H54 (cell line): Measurements from ENCODE around the gene ACVRL1.

Experiments used
- DNase-seq: peaks from one replicate; pipeline ENCODE4 v3.0.0; 2011; ENCODE audit warnings: low spot score, mixed read lengths; ENCODE audit not compliant: insufficient read length
- FAIRE-seq: peaks from 3 replicates; lab custom pipeline; 2011; peaks lifted over from hg19 to GRCh38; lab: Jason Lieb, UNC
- POLR2A ChIP-seq: IDR thresholded peaks from 2 replicates; pipeline ENCODE4 v1.6.1; 2011; ENCODE audit warnings: low read depth, mild to moderate bottlenecking, low read length

Gene ACVRL1

GRCh38 chr12:51954561-51955361, 47.5 kb downstream of the ACVRL1 start:
- TF ChIP-seq POLR2A = no peak
- FAIRE-seq = no peak
- DNase-seq = no peak

DNA sequence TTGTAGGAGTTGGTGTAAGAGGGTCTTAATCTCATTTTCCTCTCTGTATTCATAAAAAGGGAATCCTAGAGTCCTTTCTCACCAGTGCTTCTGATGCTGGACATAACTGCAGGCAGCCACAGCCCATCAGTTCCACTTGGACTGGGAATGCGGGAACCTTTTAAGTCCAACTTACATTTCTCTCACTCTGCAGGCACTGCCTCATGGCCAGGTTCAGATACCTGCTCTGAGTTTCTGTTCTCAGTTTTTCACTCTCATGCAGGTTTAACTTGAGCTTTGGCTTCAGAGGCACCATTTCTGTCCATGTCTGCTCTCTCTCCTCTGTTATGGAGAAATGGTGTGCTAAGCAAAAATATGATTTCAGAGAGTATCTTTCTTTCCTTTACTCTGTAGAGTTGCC, 48.4 kb downstream of the ACVRL1 start:
- DNase-seq = no peak
- no peak for TF ChIP-seq POLR2A
- no peak for FAIRE-seq

- DNase-seq = no peak
- FAIRE-seq = no peak
- no peak for TF ChIP-seq POLR2A
Measured at GRCh38 chr12:51958542-51958941, 51.2 kb downstream of the ACVRL1 start.

DNA sequence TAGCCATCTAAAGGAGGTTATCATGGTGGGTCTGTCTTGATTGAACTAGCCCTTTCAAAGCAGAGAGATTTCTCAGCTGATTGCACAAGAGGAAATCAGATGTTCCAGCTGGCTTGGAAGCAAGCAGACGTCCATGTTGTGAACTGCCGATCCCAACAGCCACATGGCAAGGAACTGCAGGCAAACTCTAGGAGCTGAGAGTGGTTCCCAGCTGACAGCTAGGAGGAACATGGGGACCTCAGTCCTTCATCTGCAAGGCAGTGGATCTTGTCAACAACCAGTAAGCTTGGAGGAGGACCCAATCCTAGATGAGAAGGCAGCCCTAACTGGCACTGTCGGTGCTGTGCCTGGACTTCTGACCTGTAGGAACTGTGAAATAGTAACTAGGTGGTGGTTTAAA, 51.9 kb downstream of the ACVRL1 start:
- no peak for TF ChIP-seq POLR2A
- FAIRE-seq = no peak
- no peak for DNase-seq

DNA sequence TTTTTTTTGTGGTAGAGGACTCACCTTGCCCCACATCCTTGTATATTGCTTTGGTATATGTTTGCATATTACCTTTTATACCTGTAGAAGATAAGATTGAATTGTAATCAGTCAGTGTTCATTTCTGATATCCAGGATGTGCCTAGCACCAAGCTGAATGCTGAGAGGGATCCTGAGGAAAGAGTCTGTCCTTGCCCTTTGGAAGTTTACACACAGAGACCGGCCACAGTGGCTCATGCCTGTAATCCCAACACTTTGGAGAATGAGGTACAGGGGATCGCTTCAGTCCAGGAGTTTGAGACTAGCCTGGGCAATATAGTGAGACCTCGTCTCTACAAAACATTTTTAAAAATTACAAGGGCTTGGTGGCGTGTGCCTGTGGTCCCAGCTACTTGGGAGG, 52.6 kb downstream of the ACVRL1 start:
- DNase-seq (no peak), FAIRE-seq (no peak)
- TF ChIP-seq POLR2A = no peak

GRCh38 chr12:51960488-51960887, 53.2 kb downstream of the ACVRL1 start:
- DNase-seq = no peak
- no peak for FAIRE-seq
- no peak for TF ChIP-seq POLR2A

DNA sequence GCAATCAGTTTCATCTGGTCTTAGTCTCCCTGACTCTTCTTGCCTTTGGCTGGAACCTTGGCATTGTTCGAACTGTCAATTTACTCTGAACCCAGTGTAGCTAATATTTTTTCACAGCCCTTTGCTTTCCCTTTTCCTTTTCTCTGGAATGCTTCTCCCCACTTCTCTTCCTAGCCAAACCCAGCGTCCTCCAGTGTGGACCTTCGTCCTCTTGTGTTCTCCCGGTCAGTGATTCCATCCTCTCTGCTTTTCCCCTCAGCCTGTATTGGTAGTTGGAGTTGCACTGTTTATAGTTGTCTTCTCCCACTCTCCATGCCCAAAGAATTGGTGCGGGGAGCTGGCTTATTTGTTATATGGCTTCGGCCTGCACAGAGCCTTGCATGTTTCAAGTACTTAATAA, 53.6 kb downstream of the ACVRL1 start:
- DNase-seq (no peak), FAIRE-seq (no peak)
- no peak for TF ChIP-seq POLR2A

DNA sequence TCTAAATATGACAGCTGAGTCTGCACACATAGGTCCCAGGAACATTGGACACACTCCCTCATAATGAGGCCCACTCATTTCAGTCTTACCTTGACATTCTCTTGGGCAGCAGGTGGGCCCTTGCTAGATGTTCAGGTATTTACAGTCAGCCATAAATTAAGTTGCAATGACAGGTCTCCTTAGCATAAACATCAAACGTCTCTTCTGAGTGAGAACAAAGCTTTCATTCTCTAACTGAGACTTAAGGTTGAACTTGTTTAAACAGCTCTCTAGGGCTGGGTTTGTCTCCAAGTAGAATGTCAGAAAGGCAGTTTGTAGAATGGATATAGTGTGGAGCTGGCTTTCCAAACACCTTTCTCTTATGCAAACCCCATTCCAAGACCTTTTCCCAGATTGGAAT, 54.5 kb downstream of the ACVRL1 start:
- FAIRE-seq = no peak
- no peak for DNase-seq
- TF ChIP-seq POLR2A = no peak

- no peak for FAIRE-seq
- no peak for TF ChIP-seq POLR2A
- DNase-seq = no peak
Measured at GRCh38 chr12:51962737-51963136, 55.4 kb downstream of the ACVRL1 start.

GRCh38 chr12:51963477-51963876, 56.2 kb downstream of the ACVRL1 start:
- TF ChIP-seq POLR2A = no peak

DNA sequence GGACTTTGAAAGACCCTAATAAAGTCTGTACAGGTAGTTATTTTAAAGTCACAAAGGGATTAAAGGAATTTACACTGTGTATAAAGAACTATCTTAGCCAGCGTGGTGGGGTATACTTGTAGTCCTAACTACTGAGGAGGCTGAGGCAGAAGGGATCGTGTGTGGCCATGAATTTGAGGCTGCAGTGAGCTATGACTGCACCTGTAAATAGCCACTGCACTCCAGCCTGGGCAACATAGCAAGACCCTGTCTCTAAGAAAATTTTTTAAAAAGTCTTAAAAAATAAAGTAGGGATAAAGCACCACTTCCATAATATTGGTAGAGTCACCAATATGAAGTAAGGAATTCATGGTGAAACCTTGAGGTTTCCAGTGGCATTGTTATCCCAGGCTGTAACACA, 62.3 kb downstream of the ACVRL1 start:
- DNase-seq = no peak
- no peak for FAIRE-seq
- no peak for TF ChIP-seq POLR2A

More at GRCh38 chr12:51963477-51963876, 56.2 kb downstream of the ACVRL1 start:
- DNase-seq = no peak
- no peak for FAIRE-seq

- DNase-seq (no peak), FAIRE-seq (no peak)
- no peak for TF ChIP-seq POLR2A
Measured at GRCh38 chr12:51970904-51971646, 63.8 kb downstream of the ACVRL1 start.

DNA sequence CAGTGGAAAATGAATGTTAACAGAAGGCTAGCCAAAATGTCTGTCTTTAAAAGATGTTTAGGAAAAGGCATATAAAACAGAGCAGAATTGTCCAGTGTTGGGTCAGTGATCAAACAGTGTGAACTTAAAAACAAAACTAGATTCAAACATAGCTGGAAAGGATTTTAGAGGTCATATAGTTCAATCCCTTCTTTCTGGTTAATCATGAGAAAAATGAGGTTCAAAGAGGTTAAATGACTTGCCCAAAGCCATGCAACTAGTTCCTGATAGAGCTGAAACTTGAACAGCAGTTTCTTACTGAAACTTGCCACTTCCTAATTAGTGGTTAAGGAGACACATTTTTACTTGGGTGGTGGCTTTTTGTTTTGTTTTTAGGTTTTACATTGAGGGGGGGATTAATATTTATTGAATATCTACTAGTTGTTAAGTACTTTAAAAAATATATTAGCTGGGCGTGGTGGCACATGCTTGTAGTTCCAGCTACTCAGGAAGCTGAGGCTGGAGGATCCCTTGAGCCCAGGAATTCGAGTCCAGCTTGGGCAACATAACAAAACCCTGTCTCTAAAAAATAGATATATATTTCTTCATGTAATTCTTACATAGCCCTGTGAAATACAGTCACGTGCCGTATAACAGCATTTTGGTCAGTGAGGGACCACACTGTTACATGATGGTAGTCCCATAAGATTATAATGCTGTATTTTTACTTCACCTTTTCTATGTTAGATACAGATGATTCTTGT, 64.5 kb downstream of the ACVRL1 start:
- FAIRE-seq (no peak), DNase-seq (no peak)
- TF ChIP-seq POLR2A = no peak

DNA sequence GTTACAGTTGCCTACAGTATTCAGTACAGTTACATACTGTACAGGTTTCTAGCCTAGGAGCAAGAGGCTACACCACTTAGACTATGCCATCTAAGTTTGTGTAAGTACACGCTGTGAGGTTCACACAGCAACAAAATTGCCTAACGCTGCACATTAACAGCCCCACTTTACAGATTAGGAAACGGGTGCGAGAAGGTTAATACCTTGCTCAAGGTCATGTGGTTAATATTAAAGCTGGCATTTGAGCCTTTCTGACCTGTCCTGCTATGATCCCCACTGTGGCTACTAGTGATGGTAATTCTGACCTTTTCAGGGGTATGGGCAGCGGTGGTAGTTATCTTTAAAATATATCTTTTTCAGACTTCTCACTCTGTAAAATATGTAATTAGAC, 65.1 kb downstream of the ACVRL1 start:
- no peak for FAIRE-seq
- TF ChIP-seq POLR2A = no peak
- DNase-seq = no peak
